ENCODE measurements around the gene NAA30.

Gene NAA30

GRCh38 chr14:57400556-57401494 is 10.4 kb downstream of the NAA30 start:
- no peak for DNase-seq

GRCh38 chr14:57401501-57401900 is 11.1 kb downstream of the NAA30 start:
- no peak for DNase-seq

GRCh38 chr14:57402173-57402852 is 11.9 kb downstream of the NAA30 start:
- DNase-seq, result no peak

- DNase-seq, result no peak
Measured at GRCh38 chr14:57403521-57403864, 13.1 kb downstream of the NAA30 start.

GRCh38 chr14:57405562-57405961 is 15.2 kb downstream of the NAA30 start:
- no peak for DNase-seq

- DNase-seq, result no peak
Measured at GRCh38 chr14:57408037-57408436, 17.7 kb downstream of the NAA30 start.

- no peak for DNase-seq
Measured at GRCh38 chr14:57408634-57409033, 18.2 kb downstream of the NAA30 start.

GRCh38 chr14:57412341-57412740 is 22.0 kb downstream of the NAA30 start:
- DNase-seq, result no peak

GRCh38 chr14:57413849-57414248 is 23.5 kb downstream of the NAA30 start:
- DNase-seq, result no peak

GRCh38 chr14:57417228-57417627 is 26.8 kb downstream of the NAA30 start:
- no peak for DNase-seq

GRCh38 chr14:57418999-57419398 is 28.6 kb downstream of the NAA30 start:
- DNase-seq, result no peak

GRCh38 chr14:57420033-57420432 is 29.6 kb downstream of the NAA30 start:
- DNase-seq, result no peak

- no peak for DNase-seq
Measured at GRCh38 chr14:57420986-57421385, 30.6 kb downstream of the NAA30 start.

GRCh38 chr14:57435923-57436322 is 45.5 kb downstream of the NAA30 start:
- no peak for DNase-seq

GRCh38 chr14:57461777-57462320 is 71.5 kb downstream of the NAA30 start:
- DNase-seq, result no peak

- DNase-seq, result no peak
Measured at GRCh38 chr14:57462551-57462950, 72.2 kb downstream of the NAA30 start.

- DNase-seq, result no peak
Measured at GRCh38 chr14:57464008-57464730, 73.8 kb downstream of the NAA30 start.

All from T-helper 9 cell (primary cell).